Measurements from ENCODE around the gene CTCF. TPM values are rescaled to one million over a fixed set of nuclear protein-coding genes. Genes with fewer than 3 reads are reported as not detected.
"Not testable (repeated sequence)": the region's sequence is repeated elsewhere in the genome, so short reads cannot be mapped to it uniquely, and the experiment has no call there.

The CTCF gene
- total RNA-seq, 8 experiments from 2014 or later, result 19.6 to 47.6 (median 31.2) TPM

DNA sequence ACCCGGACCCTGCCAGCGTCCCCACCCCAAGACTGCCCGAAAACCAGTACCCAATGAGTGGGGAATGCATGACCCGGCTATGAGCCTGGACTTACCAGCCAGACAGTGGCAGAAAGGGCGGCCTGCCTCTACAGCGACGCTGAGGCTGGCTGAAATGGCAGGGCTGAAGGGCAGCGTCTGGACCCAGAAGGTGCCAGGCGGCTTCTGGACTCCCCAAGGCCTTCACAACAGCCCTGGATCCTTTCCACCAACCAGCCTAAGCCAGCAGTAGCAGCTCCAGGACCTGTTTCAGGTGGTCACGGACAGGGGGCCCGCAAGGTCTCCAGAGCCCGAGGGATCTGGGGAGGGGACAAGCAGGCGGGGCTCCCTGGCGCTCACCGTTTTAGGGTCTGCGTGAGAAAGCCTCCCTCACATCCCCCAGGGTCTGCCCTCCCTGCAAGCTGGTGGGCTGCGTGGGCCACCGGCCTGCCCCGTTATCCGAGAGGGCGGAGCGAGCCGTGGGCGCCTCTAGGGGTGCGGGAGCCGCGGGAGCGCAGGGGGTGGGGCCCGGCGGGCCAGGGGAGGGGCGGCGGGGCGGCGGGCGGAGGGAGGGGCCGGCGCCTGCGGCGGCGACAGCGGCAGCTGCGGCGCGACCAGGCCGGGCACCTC lies 34.0 kb upstream of the CTCF start, which contains the start of gene RIPOR1:
TSS of gene RIPOR1 (plus strand) at position 608 of the 648 bp plus-strand sequence. CDS start 9,618 bp downstream, outside the sequence.
- 76 to 90% methylated on average over 2 to 4 of the region's 45 CpGs; no CpG with 5 or more reads in 8 of the 10 experiments for WGBS, 10 experiments
- Histone ChIP-seq H3K4me1 (replicated peaks in 1 of 2) (peaks cover 13 to 19% of the 10 kb centered on the region in 2 donors), H3K27ac (peak within 1 kb of the TSS; percentile 80), H3K4me3 (peak within 1 kb of the TSS; percentile 38 to 89 (median 61))
- ATAC-seq (replicated peaks in 6 of 8), result peak in 6 of 8 experiments; percentile 53 to 68 (median 56)
- in situ Hi-C loops (cut with MboI; ENCODE audit: low pct_unique_long_range_greater_than_20kb in 2 of 9, low sequenced_read_pairs in 9 of 9, unreplicated experiment in 9 of 9), result no loop called here

DNA sequence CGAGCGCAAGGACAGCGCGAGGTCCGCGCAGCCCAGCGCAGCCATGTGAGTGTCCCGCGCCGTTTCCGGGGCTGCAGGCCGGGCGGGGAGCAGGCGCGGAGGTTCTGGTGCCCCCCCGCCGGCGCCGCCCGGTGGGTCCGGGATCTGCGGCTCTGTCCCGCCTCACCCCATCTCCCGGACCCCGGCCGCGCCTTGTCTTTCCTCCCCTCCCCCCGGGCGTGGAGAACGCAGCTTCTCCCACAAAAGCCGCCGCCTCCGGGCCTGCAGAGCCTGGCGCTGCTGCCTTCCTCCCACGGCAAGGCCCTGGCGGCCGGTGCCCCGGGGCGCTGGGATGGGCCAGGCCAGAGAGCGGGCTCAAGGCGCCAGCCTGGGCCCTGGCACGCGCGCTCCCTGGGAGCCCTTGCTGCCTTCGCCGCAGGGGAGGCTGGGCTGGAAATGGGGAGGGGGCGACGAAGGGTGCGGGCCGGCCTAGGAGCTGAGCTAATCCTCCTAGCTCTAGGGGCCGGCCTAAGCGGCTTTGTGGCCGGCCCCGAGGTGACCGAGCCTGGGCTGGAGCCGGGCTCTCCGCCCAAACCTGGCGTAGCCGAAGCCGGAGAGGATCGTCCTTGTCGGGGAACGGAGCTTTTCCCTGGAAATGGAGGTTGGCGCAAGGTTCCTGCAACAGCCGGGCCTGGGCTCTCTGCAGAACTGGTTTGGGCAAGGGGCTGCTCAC lies 33.3 kb upstream of the CTCF start:
- WGBS, 10 experiments, result 0% methylated on average over 4 to 6 of the region's 65 CpGs; no CpG with 5 or more reads in 5 of the 10 experiments
- in situ Hi-C loops (cut with MboI; ENCODE audit: low pct_unique_long_range_greater_than_20kb in 2 of 9, low sequenced_read_pairs in 9 of 9, unreplicated experiment in 9 of 9), result no loop called here
- Histone ChIP-seq H3K4me3 (peak overlapping the region; percentile 38 to 89 (median 61)), H3K27ac (peak overlapping the region; percentile 80), H3K4me1 (replicated peaks in 1 of 2) (peaks cover 13 to 19% of the 10 kb centered on the region in 2 donors)
- peak; percentile 2 to 76 (median 20) for ATAC-seq (replicated peaks in 6 of 8)

GRCh38 chr16:67529582-67530012 lies 32.7 kb upstream of the CTCF start:
- 0 to 15% (median 0%) methylated on average over 1 to 6 of the region's 16 CpGs; no CpG with 5 or more reads in 5 of the 10 experiments for WGBS, 10 experiments
- Histone ChIP-seq H3K4me3 (peak overlapping the region; percentile 38 to 89 (median 61)), H3K27ac (peak overlapping the region; percentile 80), H3K4me1 (replicated peaks in 1 of 2) (peaks cover 13 to 19% of the 10 kb centered on the region in 2 donors)
- peak in 5 of 8 experiments; percentile 1 to 37 (median 27) for ATAC-seq (replicated peaks in 6 of 8)
- in situ Hi-C loops (cut with MboI; ENCODE audit: low pct_unique_long_range_greater_than_20kb in 2 of 9, low sequenced_read_pairs in 9 of 9, unreplicated experiment in 9 of 9), result no loop called here

DNA sequence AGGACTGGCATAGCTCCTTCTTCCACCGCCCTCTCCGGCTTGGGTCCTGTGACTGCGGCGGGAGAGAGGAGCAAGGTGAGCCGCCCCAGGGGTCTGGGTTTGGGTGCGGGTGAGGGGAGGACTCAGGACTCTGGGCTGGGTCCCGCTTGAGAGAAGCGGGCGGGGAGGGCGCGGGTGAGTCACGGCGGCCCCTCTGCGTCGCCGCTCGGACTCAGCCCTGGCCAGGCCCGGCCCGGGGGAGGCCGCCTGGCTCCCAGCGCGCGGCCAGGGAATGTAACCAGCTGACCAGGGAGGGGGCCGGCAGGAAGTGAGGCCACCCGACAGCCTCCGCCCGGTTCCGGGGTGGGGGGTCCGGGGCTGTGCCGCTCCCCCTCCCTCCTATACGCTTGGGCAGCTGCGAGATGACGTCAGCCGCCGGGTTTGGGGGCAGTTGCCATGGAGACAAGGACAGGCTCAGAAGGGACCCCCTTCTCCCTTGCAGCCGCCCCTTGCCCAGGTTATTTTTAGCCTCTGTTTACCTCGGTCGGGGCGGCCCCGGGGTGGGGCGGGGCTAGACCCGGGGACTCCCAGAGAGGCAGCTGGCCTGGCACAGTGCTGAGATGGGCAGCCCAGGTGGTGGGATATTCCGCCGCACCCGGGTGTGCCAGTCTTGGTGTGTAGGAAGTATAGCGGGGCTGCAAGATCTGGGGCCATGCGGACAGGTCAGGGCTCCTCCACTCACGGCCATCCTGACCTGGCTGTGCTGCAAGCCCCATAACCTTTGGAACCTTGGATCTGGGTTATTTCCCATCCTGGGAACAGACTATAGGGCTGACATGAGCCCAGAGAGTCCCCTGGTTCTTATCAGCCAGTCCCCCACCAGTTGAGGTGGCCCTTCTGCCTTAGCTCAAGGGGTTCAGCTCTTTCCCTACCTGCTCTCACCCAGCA lies 32.0 kb upstream of the CTCF start:
- H3K4me1 ChIP-seq (replicated peaks in 1 of 2), result peaks cover 13 to 19% of the 10 kb centered on the region in 2 donors
- peak overlapping the region; percentile 38 to 89 (median 61) for H3K4me3 ChIP-seq
- 0 to 20% (median 6%) methylated on average over 3 to 15 of the region's 48 CpGs; no CpG with 5 or more reads in 6 of the 10 experiments for WGBS, 10 experiments
- ATAC-seq (replicated peaks in 6 of 8), result peak; percentile 64 to 82 (median 76)
- in situ Hi-C loops (cut with MboI; ENCODE audit: low pct_unique_long_range_greater_than_20kb in 2 of 9, low sequenced_read_pairs in 9 of 9, unreplicated experiment in 9 of 9), result no loop called here
- H3K27ac ChIP-seq, result peak overlapping the region; percentile 80

GRCh38 chr16:67531247-67531646 lies 31.1 kb upstream of the CTCF start:
- ATAC-seq (replicated peaks in 6 of 8), result no peak
- 59 to 100% (median 86%) methylated on average over 1 to 3 of the region's 4 CpGs; no CpG with 5 or more reads in 2 of the 10 experiments for WGBS, 10 experiments
- in situ Hi-C loops (cut with MboI; ENCODE audit: low pct_unique_long_range_greater_than_20kb in 2 of 9, low sequenced_read_pairs in 9 of 9, unreplicated experiment in 9 of 9), result no loop called here
- H3K4me1 ChIP-seq (replicated peaks in 1 of 2), result peaks cover 13 to 19% of the 10 kb centered on the region in 2 donors
- H3K4me3 ChIP-seq, result peak overlapping the region in 2 of 5 donors; percentile 65 to 89
- H3K27ac ChIP-seq, result no peak overlapping the region

DNA sequence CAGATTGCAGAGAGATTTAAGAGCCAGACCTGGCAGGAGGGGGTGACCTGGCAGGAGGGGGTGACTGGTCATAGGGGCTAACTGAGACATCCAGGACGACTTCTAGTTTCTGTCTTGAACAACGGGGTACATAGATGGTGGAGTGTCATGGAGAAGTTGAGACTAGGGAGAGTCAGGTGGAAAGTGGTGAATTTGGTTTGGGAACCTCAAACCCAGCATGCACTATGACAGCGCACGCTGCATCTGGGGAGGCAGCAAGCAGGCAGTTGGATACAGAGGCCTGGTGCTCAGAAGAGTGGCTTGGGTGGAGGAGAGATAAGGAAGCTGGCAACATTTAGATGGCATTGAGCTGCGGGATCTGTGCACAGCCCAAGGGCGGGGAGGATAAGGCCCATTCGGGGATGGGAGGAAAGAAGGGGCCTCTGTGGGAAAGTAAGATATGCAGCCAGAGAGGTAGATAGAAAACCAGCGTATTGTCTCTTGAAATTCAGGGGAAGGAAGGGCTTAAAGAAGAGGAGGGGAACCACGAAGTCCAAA lies 29.2 kb upstream of the CTCF start:
- Histone ChIP-seq H3K27ac (no peak overlapping the region), H3K4me3 (no peak overlapping the region), H3K4me1 (replicated peaks in 1 of 2) (peaks cover 19 to 23% of the 10 kb centered on the region in 2 donors)
- no peak for ATAC-seq (replicated peaks in 6 of 8)
- in situ Hi-C loops (cut with MboI; ENCODE audit: low pct_unique_long_range_greater_than_20kb in 2 of 9, low sequenced_read_pairs in 9 of 9, unreplicated experiment in 9 of 9), result no loop called here
- 17 to 71% (median 59%) methylated on average over 1 to 5 of the region's 9 CpGs; no CpG with 5 or more reads in 4 of the 10 experiments for WGBS, 10 experiments

GRCh38 chr16:67533987-67534386 lies 28.3 kb upstream of the CTCF start:
- H3K4me1 ChIP-seq (replicated peaks in 1 of 2), result peaks cover 22 to 27% of the 10 kb centered on the region in 2 donors
- H3K4me3 ChIP-seq; ATAC-seq (replicated peaks in 6 of 8); H3K27ac ChIP-seq; in situ Hi-C loops (cut with MboI; ENCODE audit: low pct_unique_long_range_greater_than_20kb in 2 of 9, low sequenced_read_pairs in 9 of 9, unreplicated experiment in 9 of 9): not testable (repeated sequence)
- 20 to 100% (median 66%) methylated on average over 1 to 5 of the region's 6 CpGs; no CpG with 5 or more reads in 5 of the 10 experiments for WGBS, 10 experiments

DNA sequence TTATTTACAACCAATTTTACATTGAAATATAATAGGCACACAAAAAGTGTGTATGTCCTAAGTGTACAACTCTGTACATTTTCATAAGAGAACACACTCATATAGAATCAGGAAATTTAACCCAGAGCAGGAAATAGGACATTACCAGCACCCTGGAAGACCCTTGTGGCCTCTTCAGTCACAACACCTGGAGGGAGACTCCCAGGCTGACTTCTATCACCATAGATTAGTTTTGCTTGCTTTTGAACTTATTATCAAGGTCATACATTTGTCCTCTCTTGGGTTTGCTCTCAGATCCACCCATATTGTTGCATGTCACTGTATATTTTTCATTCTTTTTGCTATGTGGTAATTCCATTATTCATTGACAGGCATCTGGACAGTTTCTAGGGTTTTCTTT lies 27.9 kb upstream of the CTCF start:
- in situ Hi-C loops (cut with MboI; ENCODE audit: low pct_unique_long_range_greater_than_20kb in 2 of 9, low sequenced_read_pairs in 9 of 9, unreplicated experiment in 9 of 9), result no loop called here
- H3K4me3 ChIP-seq, result no peak overlapping the region
- H3K27ac ChIP-seq, result no peak overlapping the region
- no peak for ATAC-seq (replicated peaks in 6 of 8)
- peaks cover 22 to 27% of the 10 kb centered on the region in 2 donors for H3K4me1 ChIP-seq (replicated peaks in 1 of 2)

GRCh38 chr16:67535201-67535600 lies 27.1 kb upstream of the CTCF start:
- H3K4me3 ChIP-seq, result no peak overlapping the region
- H3K4me1 ChIP-seq (replicated peaks in 1 of 2), result peaks cover 22% of the 10 kb centered on the region in 2 donors
- WGBS, 10 experiments, result 60 to 100% (median 93%) methylated on average over 1 to 2 of the region's 2 CpGs; no CpG with 5 or more reads in 6 of the 10 experiments
- no peak for ATAC-seq (replicated peaks in 6 of 8)
- no peak overlapping the region for H3K27ac ChIP-seq
- in situ Hi-C loops (cut with MboI; ENCODE audit: low pct_unique_long_range_greater_than_20kb in 2 of 9, low sequenced_read_pairs in 9 of 9, unreplicated experiment in 9 of 9), result no loop called here

- peak; percentile 56 to 77 (median 65) for ATAC-seq (replicated peaks in 6 of 8)
- Histone ChIP-seq H3K4me3 (peak overlapping the region; percentile 16 to 45 (median 43)), H3K27ac (peak overlapping the region in 1 of 2 donors; percentile 58), H3K4me1 (replicated peaks in 1 of 2) (peaks cover 14 to 16% of the 10 kb centered on the region in 2 donors)
- WGBS, 10 experiments, result 20% methylated on average over 1 of the region's 32 CpGs; no CpG with 5 or more reads in 9 of the 10 experiments
- in situ Hi-C loops (cut with MboI; ENCODE audit: low pct_unique_long_range_greater_than_20kb in 2 of 9, low sequenced_read_pairs in 9 of 9, unreplicated experiment in 9 of 9), result no loop called here
These were observed 25.1 kb upstream of the CTCF start for GRCh38 chr16:67537270-67537635.

GRCh38 chr16:67537636-67538591 lies 24.4 kb upstream of the CTCF start:
- WGBS, 10 experiments, result 3 to 10% methylated on average over 4 to 6 of the region's 97 CpGs; no CpG with 5 or more reads in 8 of the 10 experiments
- Histone ChIP-seq H3K4me3 (peak overlapping the region; percentile 16 to 45 (median 43)), H3K4me1 (replicated peaks in 1 of 2) (peaks cover 14 to 16% of the 10 kb centered on the region in 2 donors), H3K27ac (peak overlapping the region in 1 of 2 donors; percentile 58)
- in situ Hi-C loops (cut with MboI; ENCODE audit: low pct_unique_long_range_greater_than_20kb in 2 of 9, low sequenced_read_pairs in 9 of 9, unreplicated experiment in 9 of 9), result no loop called here
- ATAC-seq (replicated peaks in 6 of 8), result peak in 7 of 8 experiments; percentile 39 to 74 (median 70)
